Endothelial cell of hepatic sinusoid (primary cell): Measurements from ENCODE around the gene RNASE3.
"Not testable (repeated sequence)": the region's sequence is repeated elsewhere in the genome, so short reads cannot be mapped to it uniquely, and the experiment has no call there.

Source experiments
- in situ Hi-C: cut with HindIII; loops from 2 replicates; pipeline ENCODE4 v1.10.0; 2017; ENCODE audit warnings: low sequenced_read_pairs

The RNASE3 gene

GRCh38 chr14:20910822-20911221 is 19.6 kb downstream of the RNASE3 start:
- in situ Hi-C loops, result not testable (repeated sequence)

DNA sequence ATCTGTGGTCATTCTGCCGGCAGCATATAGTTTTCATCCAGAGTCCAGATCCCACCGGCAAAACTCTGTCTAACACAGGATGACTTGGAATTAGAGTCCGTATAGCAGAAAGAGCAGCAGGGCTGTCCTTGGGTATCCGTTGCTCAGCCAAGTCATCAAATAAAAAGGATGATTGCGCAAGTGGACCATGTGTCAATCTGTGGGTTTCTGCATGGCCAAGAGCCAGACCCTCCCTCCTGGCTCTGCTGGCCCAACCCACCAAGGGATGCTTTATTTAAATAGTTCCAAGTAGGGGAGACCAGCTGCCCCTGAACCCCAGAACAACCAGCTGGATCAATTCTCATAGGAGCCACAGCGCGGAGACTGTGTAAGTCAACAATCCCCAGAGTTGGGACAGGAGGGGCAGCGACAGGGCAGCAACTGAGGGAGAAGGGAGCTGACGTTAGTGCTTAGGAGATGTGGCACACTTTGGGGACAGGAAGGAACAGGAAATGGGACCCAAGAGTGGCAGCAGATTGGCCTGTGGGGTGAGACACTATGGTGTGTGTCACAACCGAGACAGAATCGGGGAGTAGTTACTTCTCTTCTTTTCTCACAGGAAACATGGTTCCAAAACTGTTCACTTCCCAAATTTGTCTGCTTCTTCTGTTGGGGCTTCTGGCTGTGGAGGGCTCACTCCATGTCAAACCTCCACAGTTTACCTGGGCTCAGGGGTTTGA is 28.0 kb downstream of the RNASE3 start:
- in situ Hi-C loops, result not testable (repeated sequence)

DNA sequence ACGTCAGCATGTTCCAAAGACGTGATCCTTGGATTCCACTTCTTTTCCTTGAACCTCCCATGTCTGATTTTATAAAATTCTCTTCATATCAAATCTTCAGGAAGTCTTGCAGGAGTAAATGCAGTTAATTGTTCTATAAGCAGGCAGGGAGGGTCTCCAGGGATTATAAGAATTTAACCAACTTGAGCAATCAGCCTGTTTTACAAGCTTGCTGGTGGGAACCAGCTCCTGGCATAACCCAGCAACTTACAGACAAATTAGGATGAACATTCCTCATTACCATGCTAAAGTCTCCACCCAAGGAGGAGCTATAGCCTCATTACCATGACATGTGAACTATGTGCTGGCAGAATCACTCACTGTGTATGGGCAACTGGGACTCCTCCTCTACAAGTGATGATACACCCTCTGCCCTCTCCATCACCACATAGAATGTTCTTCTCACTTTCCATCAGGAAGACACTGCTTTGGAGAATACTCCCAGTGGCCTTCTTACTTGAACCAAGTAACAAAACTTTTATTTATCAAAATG is 32.6 kb downstream of the RNASE3 start:
- in situ Hi-C loops, result not testable (repeated sequence)

GRCh38 chr14:20934148-20934762 is 43.1 kb downstream of the RNASE3 start:
- in situ Hi-C loops, result no loop called here

DNA sequence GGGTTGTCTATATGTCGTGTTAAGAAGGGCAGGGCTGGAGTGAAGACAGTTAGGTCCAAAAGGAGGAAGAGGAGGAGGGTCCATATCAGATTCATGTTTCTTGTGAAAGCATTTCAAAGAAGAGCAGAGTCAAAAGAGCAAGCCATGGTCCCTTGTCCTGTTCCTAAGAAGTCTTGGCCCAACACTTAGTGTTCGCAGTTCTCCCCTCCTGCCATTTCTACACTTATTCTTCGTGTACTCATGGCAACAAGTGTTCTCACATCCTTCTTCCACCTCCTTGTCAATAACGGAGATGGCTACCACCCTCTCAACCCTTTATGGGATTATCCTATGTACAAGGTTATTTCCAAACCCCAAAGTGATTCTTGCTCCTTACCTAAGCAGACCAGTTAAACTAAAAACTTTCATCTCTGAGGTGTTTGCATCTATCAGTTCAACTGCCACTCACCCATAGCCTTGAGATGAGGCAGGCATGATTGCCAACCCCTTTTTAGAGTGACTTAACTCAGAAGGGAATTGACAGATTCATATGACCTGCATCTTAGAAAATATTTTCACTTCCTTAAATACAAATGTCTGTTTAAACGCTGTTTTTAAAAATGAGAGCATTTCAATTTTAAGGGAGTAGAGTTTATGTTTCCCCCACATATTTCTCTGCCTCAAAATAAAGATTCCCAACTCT is 44.3 kb downstream of the RNASE3 start:
- in situ Hi-C loops, result no loop called here
